ENCODE results near the gene TRIM72. TPM values are rescaled to one million over a fixed set of nuclear protein-coding genes. Genes with fewer than 3 reads are reported as not detected.
"Not testable (repeated sequence)": the region's sequence is repeated elsewhere in the genome, so short reads cannot be mapped to it uniquely, and the experiment has no call there.

TRIM72 gene, protein sequence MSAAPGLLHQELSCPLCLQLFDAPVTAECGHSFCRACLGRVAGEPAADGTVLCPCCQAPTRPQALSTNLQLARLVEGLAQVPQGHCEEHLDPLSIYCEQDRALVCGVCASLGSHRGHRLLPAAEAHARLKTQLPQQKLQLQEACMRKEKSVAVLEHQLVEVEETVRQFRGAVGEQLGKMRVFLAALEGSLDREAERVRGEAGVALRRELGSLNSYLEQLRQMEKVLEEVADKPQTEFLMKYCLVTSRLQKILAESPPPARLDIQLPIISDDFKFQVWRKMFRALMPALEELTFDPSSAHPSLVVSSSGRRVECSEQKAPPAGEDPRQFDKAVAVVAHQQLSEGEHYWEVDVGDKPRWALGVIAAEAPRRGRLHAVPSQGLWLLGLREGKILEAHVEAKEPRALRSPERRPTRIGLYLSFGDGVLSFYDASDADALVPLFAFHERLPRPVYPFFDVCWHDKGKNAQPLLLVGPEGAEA
- under 1 TPM in 3 of 4 donors, not detected in 1; 0.03 to 0.31 (median 0.14) TPM for total RNA-seq
- polyA plus RNA-seq: 0.11 TPM
- long read RNA-seq, donor 1: 0 reads
- long read RNA-seq, donor 2: 0 reads
- long read RNA-seq, donor 3: 0 reads
- long read RNA-seq, donor 4: 0 reads

DNA sequence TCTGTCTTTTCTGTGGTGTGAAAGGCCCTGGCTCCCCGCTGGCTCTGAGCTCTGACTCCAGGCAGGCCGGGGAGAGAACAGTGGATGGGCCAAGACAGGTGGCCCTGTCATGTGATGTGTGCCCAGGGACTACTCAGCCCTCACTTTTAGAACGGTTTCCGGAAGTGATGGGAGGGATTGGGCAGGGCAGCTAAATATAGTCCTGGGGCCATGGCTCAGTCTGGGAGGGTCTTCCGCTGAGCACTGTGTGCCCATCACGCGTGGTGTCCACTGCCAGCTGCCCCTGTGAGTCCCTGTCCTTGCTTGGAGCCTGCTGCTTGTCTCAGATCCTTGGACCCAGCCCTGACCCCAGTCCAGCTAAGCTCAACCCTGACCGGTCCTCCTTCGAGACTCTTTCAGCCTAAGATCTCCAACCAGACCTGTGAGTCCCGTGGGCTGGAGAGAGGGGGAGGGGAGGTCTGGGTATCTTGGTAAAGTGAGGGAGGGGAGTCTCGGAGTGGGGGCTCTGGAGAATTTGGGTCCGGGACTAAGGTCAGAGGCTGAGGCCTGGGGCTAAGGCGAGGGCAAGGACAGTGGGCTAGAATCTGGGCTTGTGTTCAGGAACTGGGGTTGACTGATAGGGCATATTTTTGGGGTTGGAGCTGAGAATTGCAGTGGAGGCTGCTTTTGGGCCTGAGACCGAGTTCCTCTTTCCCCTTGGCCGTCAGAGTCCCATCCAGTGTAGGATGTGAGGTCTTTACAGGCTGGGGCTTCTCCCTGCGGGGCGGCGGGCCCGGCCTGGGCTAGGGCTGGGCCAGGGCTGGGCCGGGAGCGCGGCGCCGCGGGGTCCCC, at the start of gene TRIM72:
Gene TRIM72 (plus strand): TSS at position 243 of the 831 bp plus-strand sequence. CDS start 620 bp downstream, outside the sequence.
- Histone ChIP-seq H3K9me3 (ENCODE audit: control insufficient read depth, low read length) (no peaks in the 10 kb centered on the region), H3K4me1 (ENCODE audit: control insufficient read depth, insufficient read depth, low read length) (peaks cover 5% of the 10 kb centered on the region), H3K27ac (ENCODE audit: low read length) (no peak within 1 kb of the TSS), H3K4me3 (ENCODE audit: low read length) (peak within 1 kb of the TSS; percentile 14), H3K27me3 (ENCODE audit: control insufficient read depth, insufficient read depth) (no peaks in the 10 kb centered on the region)
- DNase-seq (no peak), ATAC-seq (peak; percentile 37 to 47)
- intact Hi-C loops (cut with DNase I): no loop called here
- 62% methylated on average over 25 of the region's 25 CpGs for WGBS

DNA sequence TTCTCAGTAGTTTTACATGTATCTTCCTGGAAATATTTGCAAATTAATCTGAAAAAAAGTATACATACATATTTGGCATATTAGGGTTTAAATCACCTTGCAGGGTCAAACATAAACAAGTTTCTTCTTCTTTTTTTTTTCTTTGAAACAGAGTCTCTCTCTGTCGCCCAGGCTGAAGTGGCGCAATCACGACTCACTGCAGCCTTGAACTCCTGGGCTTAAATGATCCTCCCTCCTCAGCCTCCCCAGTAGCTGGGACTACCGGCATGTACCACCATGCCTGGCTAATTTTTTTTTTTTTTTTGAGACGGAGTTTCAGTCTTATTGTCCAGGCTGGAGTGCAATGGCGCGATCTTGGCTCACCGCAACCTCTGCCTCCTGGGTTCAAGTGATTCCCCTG, 46.6 kb upstream of the TRIM72 start:
- no peak overlapping the region for H3K4me3 ChIP-seq (ENCODE audit: low read length)
- H3K27me3 ChIP-seq (ENCODE audit: control insufficient read depth, insufficient read depth): no peaks in the 10 kb centered on the region
- 93% methylated on average over 8 of the region's 8 CpGs for WGBS
- intact Hi-C loops (cut with DNase I): no loop called here
- no peak overlapping the region for H3K27ac ChIP-seq (ENCODE audit: low read length)
- no peaks in the 10 kb centered on the region for H3K9me3 ChIP-seq (ENCODE audit: control insufficient read depth, low read length)
- ATAC-seq: no peak
- no peak for DNase-seq
- no peaks in the 10 kb centered on the region for H3K4me1 ChIP-seq (ENCODE audit: control insufficient read depth, insufficient read depth, low read length)

DNA sequence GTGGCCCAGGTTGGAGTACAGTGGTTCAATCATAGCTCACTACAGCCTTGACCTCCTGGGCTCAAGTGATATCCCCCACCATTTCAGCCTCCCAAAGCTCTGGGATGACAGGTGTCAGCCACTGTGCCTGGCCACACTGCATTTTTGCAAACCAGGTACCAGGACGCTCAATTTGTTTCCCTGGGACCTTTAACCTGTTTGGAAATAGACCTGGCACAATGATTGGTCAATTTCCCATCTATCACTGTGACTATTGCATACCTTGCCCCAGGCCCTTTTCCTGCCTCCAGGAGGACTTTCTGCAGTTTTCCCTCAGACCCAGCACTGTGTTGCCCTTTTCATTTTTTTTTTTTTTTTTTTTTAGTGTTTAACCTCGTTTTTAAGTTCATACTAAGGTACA, 45.1 kb upstream of the TRIM72 start:
- no peak overlapping the region for H3K27ac ChIP-seq (ENCODE audit: low read length)
- intact Hi-C loops (cut with DNase I): no loop called here
- no peak for ATAC-seq
- H3K27me3 ChIP-seq (ENCODE audit: control insufficient read depth, insufficient read depth): no peaks in the 10 kb centered on the region
- no peak overlapping the region for H3K4me3 ChIP-seq (ENCODE audit: low read length)
- no peak for DNase-seq
- H3K9me3 ChIP-seq (ENCODE audit: control insufficient read depth, low read length): no peaks in the 10 kb centered on the region
- no peaks in the 10 kb centered on the region for H3K4me1 ChIP-seq (ENCODE audit: control insufficient read depth, insufficient read depth, low read length)
- WGBS: 63% methylated on average over 2 of the region's 2 CpGs

DNA sequence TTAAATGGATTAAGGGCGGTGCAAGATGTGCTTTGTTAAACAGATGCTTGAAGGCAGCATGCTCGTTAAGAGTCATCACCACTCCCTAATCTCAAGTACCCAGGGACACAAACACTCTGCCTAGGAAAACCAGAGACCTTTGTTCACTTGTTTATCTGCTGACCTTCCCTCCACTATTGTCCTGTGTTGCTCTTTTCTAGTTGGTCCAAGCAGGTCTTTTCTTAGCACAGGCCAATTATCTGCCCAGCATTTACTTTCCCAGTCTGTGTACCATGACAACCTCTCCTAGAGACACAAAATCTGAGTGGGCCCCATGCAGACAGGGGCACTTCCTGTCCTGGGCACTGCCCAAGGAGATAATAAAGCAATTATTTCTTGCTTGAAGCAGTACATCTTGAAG, 43.9 kb upstream of the TRIM72 start:
- H3K27me3 ChIP-seq (ENCODE audit: control insufficient read depth, insufficient read depth); H3K4me3 ChIP-seq (ENCODE audit: low read length); H3K4me1 ChIP-seq (ENCODE audit: control insufficient read depth, insufficient read depth, low read length); H3K9me3 ChIP-seq (ENCODE audit: control insufficient read depth, low read length); intact Hi-C loops (cut with DNase I); DNase-seq: not testable (repeated sequence)
- no CpG with 5 or more reads among the region's 2 CpGs for WGBS
- peak; percentile 89 to 91 for ATAC-seq
- H3K27ac ChIP-seq (ENCODE audit: low read length): peak overlapping the region; percentile 81

DNA sequence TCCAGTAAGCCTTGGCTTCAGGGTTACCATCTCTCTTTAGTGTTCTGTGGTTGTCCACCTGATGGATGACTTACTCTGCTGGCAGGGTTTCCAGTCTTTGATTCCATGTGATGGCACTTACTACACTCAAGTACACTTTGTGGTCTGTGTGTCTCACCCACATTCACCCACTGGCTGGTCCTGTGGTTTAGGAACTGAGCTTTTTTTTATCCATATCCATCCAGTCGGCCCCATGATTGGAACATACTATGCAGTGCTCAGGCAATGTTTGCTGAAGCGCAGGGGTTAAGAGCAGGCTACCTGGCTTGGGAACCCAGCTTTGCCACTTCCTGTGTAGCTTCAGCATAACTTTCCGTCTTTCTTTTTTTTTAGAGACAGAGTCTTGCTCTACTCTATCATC, 36.8 kb upstream of the TRIM72 start:
- H3K27me3 ChIP-seq (ENCODE audit: control insufficient read depth, insufficient read depth): no peaks in the 10 kb centered on the region
- DNase-seq: no peak
- H3K9me3 ChIP-seq (ENCODE audit: control insufficient read depth, low read length): no peaks in the 10 kb centered on the region
- no peaks in the 10 kb centered on the region for H3K4me1 ChIP-seq (ENCODE audit: control insufficient read depth, insufficient read depth, low read length)
- 76% methylated on average over 3 of the region's 3 CpGs for WGBS
- intact Hi-C loops (cut with DNase I): no loop called here
- no peak overlapping the region for H3K27ac ChIP-seq (ENCODE audit: low read length)
- ATAC-seq: no peak
- H3K4me3 ChIP-seq (ENCODE audit: low read length): no peak overlapping the region

DNA sequence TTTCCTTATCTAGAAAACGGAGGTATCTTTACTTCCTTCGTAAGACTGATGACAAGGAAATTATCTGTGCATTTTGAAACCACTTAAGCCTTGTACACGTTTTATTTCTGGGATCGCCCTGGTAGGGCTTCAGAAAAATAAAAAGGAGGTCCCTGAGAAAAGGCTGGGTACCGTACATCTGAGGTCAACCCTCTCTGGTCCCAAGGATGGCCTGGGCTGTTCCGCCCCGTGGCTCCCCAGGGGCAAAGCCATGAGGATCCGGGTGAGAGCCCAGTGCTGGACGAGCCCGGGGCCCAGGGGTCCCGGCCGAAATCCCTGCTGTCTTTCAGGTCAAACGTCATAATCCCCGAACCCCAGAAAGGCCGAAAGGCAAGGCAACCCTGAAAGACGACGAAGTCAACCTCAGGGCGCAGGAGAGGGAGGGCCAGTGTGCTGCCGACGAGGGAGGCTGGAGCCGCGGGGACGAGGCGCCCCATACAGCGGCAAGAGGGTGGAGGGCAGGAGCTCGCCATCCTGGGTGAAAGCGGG, 34.6 kb upstream of the TRIM72 start:
- H3K9me3 ChIP-seq (ENCODE audit: control insufficient read depth, low read length): no peaks in the 10 kb centered on the region
- H3K4me1 ChIP-seq (ENCODE audit: control insufficient read depth, insufficient read depth, low read length): peaks cover 8% of the 10 kb centered on the region
- no peaks in the 10 kb centered on the region for H3K27me3 ChIP-seq (ENCODE audit: control insufficient read depth, insufficient read depth)
- peak; percentile 10 for ATAC-seq
- DNase-seq: no peak
- 1% methylated on average over 27 of the region's 27 CpGs for WGBS
- intact Hi-C loops (cut with DNase I): no loop called here
- H3K27ac ChIP-seq (ENCODE audit: low read length): peak overlapping the region; percentile 86
- peak overlapping the region; percentile 63 for H3K4me3 ChIP-seq (ENCODE audit: low read length)

DNA sequence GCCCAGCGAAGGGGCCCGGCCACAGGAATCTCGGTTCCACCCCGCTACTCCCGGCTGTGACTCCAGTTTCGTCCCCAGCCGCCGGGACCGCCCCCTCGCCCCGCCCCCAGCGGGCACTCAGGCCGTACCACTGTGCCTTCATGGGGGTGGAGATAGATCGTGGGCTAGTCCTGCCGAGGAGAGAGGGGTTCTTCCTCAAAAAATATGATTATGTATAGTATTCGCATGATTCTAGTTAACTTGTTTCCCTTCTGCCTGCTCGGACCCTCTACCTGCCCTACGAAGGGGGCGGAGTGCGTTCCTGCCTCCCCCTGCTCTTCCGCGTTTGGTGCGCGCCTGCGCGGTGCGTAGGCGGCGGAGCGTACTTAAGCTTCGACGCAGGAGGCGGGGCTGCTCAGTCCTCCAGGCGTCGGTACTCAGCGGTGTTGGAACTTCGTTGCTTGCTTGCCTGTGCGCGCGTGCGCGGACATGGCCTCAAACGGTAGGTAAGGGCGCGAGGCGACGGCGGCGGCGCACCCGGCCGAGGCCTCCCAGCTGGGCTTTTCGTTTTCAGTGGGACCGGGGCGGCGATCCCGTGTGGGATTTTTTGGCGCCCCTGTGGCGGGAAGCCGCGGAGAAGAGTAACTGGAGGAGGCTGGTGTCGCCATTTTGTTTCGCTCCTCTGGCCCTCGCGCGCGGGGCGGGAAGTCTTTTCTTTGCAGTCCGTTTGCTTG, 34.0 kb upstream of the TRIM72 start, which contains the start of gene FUS:
Gene FUS (plus strand): TSS at position 393 of the 713 bp plus-strand sequence. CDS start 76 bp downstream, at position 469.
- peak within 1 kb of the TSS; percentile 63 for H3K4me3 ChIP-seq (ENCODE audit: low read length)
- DNase-seq (peak; percentile 91 to 96 (median 96)), ATAC-seq (peak; percentile 87 to 91)
- H3K27me3 ChIP-seq (ENCODE audit: control insufficient read depth, insufficient read depth): no peaks in the 10 kb centered on the region
- no peaks in the 10 kb centered on the region for H3K9me3 ChIP-seq (ENCODE audit: control insufficient read depth, low read length)
- WGBS: under 1% methylated on average over 69 of the region's 69 CpGs
- peak within 1 kb of the TSS; percentile 86 for H3K27ac ChIP-seq (ENCODE audit: low read length)
- intact Hi-C loops (cut with DNase I): no loop called here
- peaks cover 8% of the 10 kb centered on the region for H3K4me1 ChIP-seq (ENCODE audit: control insufficient read depth, insufficient read depth, low read length)

DNA sequence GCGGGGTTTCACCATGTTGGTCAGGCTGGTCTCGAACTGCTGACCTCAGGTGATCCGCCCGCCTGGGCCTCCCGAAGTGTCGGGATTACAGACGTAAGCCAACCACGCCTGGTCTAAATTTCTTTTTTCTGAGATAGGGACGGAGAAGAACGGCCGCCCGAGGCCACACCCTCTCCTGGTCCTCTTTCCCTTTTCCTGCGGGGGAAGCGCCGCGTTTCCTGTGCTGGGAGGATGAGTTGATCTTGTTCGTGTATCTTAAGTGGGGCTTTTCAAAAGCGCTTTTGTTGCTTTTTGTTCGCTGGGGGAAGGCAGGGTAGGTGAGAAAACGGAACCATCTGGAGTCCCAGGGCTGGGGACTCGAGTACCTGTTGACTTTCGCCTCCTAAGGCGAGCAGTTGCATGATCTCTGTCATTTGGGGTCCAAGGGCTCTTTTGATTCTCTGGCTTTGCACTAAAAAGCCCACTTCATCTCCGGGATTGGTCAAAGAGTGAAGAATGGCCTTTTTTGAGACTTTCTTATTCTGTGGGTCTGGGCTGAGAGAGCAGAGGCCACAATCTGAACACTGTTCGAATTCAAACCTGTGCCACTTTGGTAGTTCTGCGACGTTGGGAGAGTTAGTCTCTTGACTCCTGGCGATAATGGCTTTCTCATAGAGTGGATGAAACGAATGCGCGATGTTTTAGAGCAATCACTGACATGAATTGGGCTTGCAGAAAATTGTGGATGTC, 32.7 kb upstream of the TRIM72 start:
- Histone ChIP-seq H3K27ac (ENCODE audit: low read length) (no peak overlapping the region), H3K4me3 (ENCODE audit: low read length) (peak overlapping the region; percentile 63), H3K27me3 (ENCODE audit: control insufficient read depth, insufficient read depth) (no peaks in the 10 kb centered on the region), H3K9me3 (ENCODE audit: control insufficient read depth, low read length) (no peaks in the 10 kb centered on the region), H3K4me1 (ENCODE audit: control insufficient read depth, insufficient read depth, low read length) (peaks cover 8% of the 10 kb centered on the region)
- ATAC-seq (peak in 1 of 2 donors; percentile 43), DNase-seq (peak; percentile 46 to 80 (median 74))
- 5% methylated on average over 31 of the region's 31 CpGs for WGBS
- intact Hi-C loops (cut with DNase I): no loop called here

DNA sequence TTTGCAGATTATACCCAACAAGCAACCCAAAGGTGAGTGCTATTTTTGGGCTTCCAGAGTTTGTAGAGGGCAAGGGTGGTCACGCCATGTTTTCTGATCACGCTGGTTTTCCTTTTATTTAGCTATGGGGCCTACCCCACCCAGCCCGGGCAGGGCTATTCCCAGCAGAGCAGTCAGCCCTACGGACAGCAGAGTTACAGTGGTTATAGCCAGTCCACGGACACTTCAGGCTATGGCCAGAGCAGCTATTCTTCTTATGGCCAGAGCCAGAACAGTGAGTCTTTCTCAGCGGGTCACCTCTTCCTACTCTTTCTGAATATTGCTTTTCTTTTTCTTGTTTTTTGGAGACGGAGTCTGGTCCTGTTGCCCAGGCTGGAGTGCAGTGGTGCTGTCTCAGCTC, 31.5 kb upstream of the TRIM72 start:
- DNase-seq (no peak), ATAC-seq (no peak)
- Histone ChIP-seq H3K4me1 (ENCODE audit: control insufficient read depth, insufficient read depth, low read length) (peaks cover 8% of the 10 kb centered on the region), H3K27me3 (ENCODE audit: control insufficient read depth, insufficient read depth) (no peaks in the 10 kb centered on the region), H3K4me3 (ENCODE audit: low read length) (no peak overlapping the region), H3K27ac (ENCODE audit: low read length) (no peak overlapping the region), H3K9me3 (ENCODE audit: control insufficient read depth, low read length) (no peaks in the 10 kb centered on the region)
- 22% methylated on average over 7 of the region's 7 CpGs for WGBS
- intact Hi-C loops (cut with DNase I): no loop called here

Data from right cardiac atrium (tissue), 5 donors.